NCI-H526 treated with DMSO at 0.1 percent for 48 hours (cell line): ENCODE results near the gene LPXN.

Experiments
- DNase-seq: peaks from one replicate; lab custom pipeline; 2025; lab: John Stamatoyannopoulos, UW

Gene LPXN

DNA sequence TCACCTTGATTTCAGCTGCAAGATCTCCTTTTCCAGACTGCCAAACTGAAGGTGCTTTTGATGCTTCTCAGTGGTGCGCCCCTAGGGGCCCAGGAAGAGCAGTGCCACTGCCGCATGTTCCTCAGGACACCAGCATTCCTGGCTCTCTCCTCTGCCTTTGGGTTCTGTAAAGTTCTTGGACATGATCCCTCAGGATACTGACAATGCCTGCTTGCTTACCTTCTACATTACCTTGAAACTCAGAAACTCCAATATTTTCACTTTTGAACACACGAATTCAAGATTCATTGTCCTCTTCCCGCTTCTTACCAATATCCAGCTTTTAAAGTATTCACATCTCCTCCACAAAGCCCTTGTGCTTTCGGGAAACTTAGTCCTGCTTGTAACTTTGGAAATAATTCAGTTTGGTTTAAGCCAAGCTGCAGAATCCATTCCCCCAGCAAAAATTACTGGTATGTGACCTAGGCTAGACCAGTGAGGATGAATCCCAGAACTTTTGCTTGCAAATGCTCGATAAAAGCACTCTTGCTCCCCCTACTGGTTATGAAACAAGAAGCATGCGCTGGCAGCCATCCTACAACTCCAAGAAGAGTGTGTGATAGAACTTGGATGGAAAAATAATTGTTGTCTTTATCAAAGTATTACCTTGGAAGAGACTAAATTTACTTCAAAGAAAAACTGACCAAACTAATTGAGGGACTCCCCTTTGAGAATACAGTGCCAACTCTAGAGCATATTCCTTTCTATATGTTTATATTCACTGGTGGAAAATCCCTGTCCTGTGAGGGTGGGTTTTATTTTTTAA is 51.2 kb downstream of the LPXN start:
- peak; percentile 54 for DNase-seq

DNA sequence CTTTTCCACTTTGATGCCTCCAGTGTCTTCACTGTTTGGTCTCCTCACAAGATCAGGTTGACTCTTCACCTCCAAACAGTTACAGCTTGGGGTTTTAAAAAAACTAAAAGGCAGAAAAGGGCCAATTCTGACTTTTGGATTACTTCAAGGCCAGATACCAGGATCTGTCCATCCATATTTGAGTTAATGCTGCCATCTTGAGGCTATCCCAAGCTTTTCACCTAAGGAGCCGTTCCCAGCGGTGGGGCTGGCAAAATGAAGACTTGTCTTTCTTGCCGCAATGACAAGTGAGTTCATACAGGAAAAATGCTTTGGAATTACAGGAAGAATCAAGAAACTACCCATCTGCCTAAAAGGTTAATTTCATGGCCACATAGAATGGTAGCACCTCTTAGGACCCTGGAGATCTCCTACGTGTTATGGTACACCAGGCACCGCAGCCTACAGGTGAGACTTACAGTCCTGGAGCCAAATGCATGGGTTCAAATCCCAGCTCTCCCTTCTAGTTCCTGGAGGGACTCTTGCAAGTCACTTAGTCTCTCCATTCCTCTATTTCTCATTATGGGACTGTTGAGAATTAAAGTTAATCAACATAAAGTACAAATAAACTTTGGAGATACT is 61.8 kb downstream of the LPXN start:
- DNase-seq = peak; percentile 20

DNA sequence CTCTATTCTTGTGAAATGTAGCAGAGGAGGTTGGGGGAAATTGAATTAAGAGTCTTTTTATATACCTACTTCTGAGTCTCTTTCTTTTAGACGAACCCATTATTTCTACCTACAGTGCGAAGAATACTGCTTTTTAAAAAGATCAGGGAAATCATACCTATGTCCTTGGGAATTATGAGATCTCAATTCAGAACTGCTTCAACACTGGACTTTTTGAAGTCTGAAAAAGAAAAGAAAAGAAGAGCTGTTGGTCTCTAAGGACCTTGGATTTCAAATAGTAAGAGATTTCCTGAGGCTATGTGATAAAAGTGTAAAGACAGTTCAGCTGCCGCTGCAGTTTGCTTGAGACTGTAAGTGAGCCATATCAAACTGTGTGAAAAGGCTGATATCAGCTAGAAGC is 64.0 kb downstream of the LPXN start:
- no peak for DNase-seq

DNA sequence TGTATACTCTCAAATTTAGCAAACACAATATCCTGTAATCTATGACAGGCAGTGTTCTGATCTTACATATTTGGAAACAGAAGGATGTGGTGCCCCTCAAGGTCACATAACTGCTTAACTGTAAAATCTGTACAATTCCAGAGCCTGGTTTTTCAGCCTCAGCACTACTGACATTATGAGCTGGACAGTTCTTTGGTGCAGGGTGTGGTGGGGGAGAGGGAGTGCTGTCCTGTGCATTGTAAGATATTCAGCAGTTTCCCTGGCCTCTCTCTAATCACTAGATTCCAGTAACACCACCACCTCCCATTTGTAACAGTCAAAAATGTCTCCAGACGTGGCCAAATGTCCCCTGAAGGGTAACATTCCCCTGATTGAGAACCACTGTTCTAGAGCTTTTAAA is 65.9 kb downstream of the LPXN start:
- no peak for DNase-seq

DNA sequence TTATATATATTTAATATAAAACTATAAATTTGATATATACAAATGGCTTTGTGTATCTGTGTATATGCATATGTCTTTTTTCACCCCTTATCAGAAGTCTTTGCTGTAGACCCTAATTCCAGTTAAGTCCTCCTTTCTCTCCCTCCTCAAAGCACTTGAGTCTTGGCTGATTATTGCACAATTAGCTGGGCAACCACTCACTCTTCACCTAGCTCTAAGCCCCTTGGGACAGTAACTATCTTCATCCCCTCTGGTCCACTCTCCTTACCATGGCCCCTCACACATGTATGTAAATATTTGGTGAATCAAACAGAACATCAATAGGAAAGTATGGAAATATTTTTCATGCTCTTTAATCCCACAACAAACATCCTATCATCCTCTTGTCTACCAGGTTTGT is 66.8 kb downstream of the LPXN start:
- no peak for DNase-seq

DNA sequence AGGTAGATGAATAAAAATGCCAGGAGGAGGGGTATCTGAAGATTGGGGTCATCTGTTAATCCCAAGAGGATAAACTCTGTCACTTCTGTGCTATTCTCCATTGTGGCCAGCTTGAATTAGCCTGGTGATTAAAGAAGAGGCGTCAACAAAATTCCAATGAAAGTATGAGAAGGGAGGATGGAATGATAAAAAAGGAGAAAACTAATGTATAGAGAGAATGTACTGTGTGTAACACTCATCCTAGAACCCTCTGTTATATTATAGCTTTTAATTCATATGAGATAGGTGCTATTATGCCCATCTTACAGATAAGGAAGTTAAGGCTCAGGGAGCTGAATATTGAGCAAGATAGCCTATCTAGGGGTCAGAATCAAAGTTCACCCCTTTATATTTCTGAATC is 67.7 kb downstream of the LPXN start, which contains the start of gene OR5B21:
OR5B21 (minus strand) TSS at position 101 of the 400 bp plus-strand sequence; CDS start at position 101, 0 bp downstream.
- DNase-seq = no peak

DNA sequence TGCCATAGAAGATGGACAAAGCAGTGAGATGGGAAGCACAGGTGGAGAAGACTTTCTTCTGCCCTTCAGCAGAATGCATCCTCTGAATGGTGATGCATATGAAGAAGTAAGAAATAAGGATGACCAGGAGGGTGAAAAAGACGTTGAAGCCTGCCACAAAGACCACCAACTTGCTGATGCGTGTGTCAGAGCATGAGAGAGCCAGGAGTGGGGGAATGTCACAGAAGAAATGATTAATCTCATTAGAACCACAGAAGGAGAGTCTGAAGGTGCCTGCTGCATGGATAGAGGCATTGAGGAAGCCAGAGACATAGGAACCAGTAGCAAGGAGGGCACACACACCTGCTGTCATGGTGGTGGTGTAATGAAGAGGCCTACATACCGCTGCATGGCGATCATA is 68.3 kb downstream of the LPXN start:
- DNase-seq = no peak

DNA sequence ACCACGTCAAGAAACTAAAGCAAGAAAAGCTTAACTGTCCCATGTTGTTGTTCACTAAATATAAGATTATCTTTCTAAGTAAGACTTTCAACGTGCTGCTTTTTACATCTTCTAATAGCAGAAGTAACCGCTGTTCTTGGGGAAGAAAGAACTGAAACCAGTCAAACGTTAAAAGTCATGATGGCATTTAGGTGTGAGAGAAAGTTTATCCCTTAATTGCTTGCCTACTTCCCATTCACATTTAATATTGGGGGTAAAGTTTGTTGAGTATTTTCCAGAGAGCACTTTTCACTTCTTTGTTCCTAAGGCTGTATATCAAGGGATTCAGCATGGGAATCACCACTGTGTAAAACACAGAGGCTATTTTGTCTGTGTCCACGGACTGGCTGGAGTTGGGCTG is 68.7 kb downstream of the LPXN start:
- no peak for DNase-seq

DNA sequence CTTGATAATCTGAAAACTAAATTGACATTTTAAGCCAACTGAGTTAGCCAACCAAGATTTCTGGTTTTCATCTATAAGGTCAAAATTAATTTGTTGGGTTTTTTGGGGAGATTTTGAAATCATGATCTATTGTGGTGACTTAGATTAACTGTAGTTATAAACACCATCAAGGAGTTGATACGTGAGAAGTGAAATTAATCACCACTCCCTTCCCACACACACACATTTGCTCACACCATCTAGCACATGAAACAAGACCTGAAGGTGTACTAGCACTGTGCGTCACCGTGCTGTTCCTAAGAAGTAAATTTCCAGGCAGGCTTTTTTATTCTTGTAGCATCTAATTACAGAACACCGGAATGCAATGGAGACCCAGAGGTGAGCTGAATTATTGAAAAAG is 69.8 kb downstream of the LPXN start:
- no peak for DNase-seq

DNA sequence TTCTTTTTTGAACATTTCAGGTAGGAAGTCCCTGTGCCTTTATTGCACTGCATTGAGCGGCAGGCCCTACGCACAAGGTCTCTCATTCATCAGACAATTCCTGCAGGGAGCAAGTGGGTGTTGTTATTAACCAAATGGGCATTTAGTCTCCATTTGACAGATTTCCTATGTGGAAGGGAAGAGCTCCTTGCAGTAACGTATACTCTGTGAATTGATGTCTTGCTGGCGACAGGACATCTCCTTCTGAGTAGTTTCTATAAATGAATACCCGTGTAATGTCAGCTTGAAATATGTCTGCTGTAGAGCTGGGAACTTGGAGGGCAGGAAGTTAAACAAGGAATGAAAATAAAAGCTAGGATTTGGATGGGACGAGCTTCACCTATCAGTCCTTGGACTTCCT is 71.4 kb downstream of the LPXN start:
- no peak for DNase-seq

DNA sequence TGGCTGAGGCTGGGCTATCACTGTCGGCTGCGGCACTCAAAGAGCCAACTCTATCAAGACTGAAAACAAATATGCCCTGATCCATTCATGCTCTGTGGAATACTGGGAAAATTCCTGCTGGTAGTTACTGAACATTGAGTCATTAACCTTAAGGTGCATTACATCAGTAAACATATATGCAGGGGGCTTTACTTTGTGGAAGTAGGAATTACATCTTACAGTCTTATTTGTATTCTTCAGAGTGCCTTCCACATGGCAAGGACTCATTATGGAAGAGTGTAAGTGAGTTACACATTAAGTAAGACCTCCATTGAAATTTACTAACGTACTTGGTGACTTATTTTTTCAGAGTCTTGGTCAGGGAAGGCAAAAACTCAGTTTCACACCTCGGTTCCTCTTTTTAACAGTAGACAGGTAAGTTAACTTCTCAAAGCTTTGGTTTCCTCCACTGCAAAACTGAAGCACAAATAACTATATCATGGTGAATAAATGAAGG is 72.2 kb downstream of the LPXN start:
- DNase-seq = no peak

DNA sequence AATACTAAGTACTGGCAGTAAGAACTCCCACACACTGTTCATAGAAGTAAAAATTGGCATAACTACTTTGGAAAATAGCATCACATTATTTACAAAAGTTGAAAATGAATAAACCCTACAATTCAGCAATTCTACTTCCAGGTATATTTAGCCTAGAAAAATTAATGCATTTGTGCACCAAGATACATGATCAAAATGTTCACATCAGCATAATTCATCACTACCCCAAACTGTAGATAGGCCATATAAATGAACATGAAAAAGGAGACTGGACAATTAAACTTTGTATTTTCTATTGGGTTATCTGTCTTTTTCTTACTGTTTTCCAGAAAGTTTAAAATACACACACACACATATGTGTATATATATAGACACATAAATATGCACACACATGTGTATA is 73.7 kb downstream of the LPXN start:
- DNase-seq = no peak

DNA sequence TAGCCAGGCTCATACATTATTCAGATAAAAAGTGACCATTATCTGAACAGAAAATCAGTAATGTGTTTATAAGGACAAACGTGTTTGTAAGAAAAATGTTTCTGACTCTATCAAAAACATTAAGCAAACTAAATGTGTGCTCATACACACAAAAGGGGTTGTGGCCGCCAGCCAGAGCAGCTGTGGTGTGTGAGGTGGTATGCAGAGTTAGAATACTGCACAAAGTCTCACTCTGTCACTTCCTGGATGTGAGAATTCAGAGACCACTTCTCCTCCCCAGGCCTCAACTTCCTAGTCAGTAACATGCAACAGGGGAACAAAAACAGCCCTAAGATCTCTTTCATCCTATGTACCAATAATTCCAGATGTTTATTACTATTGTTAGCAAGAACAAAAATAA is 77.2 kb downstream of the LPXN start:
- no peak for DNase-seq

DNA sequence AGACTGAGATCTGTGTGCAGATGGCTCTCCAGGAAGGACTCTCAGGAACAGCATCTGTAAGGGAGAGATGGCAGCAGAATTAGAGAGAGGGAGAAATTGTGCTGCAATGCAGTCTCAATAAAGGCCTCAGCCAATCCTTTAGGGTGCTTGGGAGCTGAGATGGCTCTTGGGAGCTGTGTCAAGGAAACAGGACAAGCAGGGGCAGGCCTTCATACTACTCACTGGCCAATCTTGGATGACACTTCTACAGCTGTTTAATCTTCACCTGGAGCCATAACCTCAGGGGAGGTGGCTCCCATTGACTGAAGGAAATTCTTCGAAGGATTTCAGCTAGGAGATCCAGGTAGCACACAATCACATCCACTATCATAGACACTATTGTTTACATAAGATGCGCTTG is 77.7 kb downstream of the LPXN start:
- no peak for DNase-seq

DNA sequence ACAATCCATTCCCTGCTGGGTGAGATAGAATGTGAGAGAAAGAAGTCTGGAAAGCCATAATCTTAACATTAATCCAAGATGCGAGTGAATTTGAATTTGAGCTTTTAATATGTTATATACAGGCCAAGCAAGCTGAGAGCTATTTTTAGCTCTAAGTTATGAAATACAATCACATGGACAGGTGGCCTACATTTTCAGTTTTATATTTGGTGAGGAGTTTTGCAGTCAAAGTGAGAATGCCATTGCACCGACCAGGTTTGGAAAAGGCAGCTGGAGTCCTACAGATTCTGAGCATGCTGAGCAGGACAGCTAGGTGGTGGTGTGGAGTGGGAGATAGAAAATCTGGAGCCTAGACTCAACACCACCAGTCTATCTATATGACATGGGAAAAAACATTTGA is 79.8 kb downstream of the LPXN start:
- no peak for DNase-seq

DNA sequence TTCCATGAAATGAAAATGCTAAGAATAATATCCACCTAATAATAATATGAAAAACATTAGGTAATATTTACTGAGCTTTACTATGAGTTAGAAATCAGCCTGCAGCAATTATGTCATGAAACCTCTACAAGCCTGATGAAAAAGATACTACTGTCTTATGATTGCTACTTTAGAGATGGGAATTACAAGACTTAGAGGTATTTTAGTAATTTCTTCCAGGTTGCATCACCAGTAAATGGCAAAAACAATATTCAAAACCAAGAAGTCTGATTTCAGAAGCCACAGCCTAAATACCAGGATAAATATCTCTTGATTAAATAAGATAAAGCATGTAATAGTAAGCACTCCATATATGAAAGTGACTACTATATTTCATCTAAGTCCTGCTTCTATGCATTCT is 81.6 kb downstream of the LPXN start:
- no peak for DNase-seq

DNA sequence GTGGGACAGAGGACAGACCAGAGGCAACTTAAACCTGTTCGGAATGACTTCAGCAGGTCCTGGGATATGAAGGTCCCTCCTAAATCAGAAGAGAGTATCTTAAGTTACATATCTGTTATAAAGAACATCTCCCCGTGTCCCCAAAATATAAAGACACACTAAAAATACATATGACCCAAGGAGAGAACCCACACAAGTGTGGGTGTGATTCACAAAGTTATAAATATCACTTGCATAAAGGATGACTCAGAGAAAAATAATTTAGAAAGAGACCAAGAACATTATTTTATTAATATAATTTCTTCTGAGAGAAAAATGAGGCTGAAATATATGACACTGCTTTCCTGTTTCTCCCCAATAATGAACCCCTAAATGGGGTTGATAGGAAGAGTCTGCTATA is 82.0 kb downstream of the LPXN start:
- no peak for DNase-seq

DNA sequence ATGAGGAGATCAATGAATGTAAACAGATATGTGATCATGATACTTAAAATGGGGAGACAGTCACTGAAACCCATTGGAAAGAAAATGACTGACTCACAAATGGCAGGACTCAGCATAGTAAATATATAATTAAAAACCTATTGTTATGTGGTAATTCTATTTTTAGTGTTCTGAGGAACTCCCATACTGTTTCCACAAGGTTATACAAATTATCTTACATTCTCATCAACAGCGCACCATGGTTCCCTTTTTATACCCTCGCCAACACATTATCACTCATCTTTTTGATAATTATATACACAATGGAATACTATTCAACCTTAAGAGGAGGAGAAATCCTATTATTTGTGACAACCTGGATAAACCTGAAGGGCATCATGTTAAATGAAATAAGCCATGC is 84.8 kb downstream of the LPXN start:
- DNase-seq = no peak

DNA sequence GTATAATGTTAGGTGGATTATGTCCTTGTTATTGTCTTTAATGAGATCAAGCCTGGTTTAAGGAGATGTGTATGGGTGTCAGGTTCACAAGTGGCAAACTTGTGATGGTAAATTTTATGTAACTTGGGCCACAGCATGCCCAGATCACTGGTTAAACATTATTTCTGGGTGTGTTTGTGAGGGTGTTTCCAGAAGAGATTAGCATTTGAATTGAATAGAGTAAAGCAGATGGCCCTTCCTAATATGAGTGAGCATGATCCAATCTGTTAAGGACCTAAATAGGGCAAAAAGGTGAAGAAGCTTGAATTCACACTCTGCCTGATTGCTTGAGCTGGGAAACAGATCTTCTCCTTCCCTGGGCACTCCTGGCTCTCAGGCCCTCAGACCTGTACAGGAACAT is 88.5 kb downstream of the LPXN start:
- DNase-seq = no peak

DNA sequence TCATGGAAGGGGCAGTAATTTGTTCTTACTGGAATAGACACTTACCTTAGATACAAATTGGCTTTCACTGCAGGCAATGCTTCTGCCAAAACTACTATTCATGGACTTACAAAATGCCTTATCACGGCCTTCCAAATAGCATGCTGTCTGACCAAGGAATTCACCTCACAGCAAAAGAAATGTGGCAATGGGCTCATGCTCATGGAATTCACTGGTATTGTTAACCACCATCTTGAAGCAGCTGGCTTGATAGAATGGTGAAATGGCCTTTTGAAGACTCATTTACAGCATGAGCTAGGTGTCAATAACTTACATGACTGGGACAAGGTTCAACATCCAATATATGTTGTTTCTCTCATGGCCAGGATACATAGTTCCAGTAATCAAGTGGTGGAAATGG is 89.7 kb downstream of the LPXN start:
- DNase-seq = no peak
